Loucy (cell line): ENCODE data around the gene CIB4.

Experiments
- H2AFZ ChIP-seq: fragments of 200-600 bp; sonication (generic); 2 replicates; pipeline ENCODE4 v1.6.0; 2016; ENCODE audit warnings: antibody characterized with exemption, mild to moderate bottlenecking, low read length, moderate library complexity
- H3F3A ChIP-seq: fragments of 200-600 bp; 2 replicates; pipeline ENCODE4 v1.6.0; 2016; ENCODE audit warnings: antibody characterized with exemption, low read depth, mild to moderate bottlenecking
- H3K27me3 ChIP-seq: fragments of 200-600 bp; sonication (generic); 2 replicates; pipeline ENCODE4 v1.6.1; 2014; ENCODE audit warnings: low read length, mild to moderate bottlenecking; ENCODE audit not compliant: insufficient read depth, poor library complexity, severe bottlenecking
- H3K36me3 ChIP-seq: fragments of 200-600 bp; sonication (generic); 2 replicates; pipeline ENCODE4 v1.6.1; 2016; ENCODE audit warnings: low read length; ENCODE audit not compliant: insufficient read depth
- H3K4me1 ChIP-seq: fragments of 200-600 bp; sonication (generic); 2 replicates; pipeline ENCODE4 v1.5.1; 2014; ENCODE audit warnings: low read length, mild to moderate bottlenecking; ENCODE audit not compliant: insufficient read depth, poor library complexity, severe bottlenecking
- H3K4me2 ChIP-seq: fragments of 200-600 bp; sonication (generic); 2 replicates; pipeline ENCODE4 v1.6.0; 2014; ENCODE audit warnings: antibody characterized with exemption, low read length, low read depth, mild to moderate bottlenecking; ENCODE audit not compliant: poor library complexity, severe bottlenecking
- H3K4me3 ChIP-seq: fragments of 200-600 bp; sonication (generic); 2 replicates; pipeline ENCODE4 v1.5.1; 2014; ENCODE audit warnings: low read length, mild to moderate bottlenecking, mixed read lengths; ENCODE audit not compliant: poor library complexity, severe bottlenecking
- H3K79me2 ChIP-seq: fragments of 200-600 bp; sonication (generic); 2 replicates; pipeline ENCODE4 v1.6.1; 2014; ENCODE audit warnings: low read length; ENCODE audit not compliant: insufficient read depth
- H3K9ac ChIP-seq: fragments of 200-600 bp; sonication (generic); 2 replicates; pipeline ENCODE4 v1.6.0; 2014; ENCODE audit warnings: mild to moderate bottlenecking, low read depth, low read length, moderate library complexity; ENCODE audit not compliant: poor library complexity, severe bottlenecking
- H3K9me2 ChIP-seq: fragments of 200-600 bp; sonication (generic); replicated peaks from 2 replicates; pipeline ENCODE4 v1.6.1; 2016; ENCODE audit warnings: low read depth, low read length, mixed read lengths
- H3K9me3 ChIP-seq: fragments of 200-600 bp; sonication (generic); 2 replicates; pipeline ENCODE4 v1.6.1; 2014; ENCODE audit warnings: mild to moderate bottlenecking, antibody characterized with exemption, low read length, low read depth; ENCODE audit not compliant: insufficient read depth
- H4K20me1 ChIP-seq: fragments of 200-600 bp; sonication (generic); 2 replicates; pipeline ENCODE4 v1.6.0; 2014; ENCODE audit warnings: antibody characterized with exemption, low read length, mild to moderate bottlenecking; ENCODE audit not compliant: insufficient read depth, poor library complexity, severe bottlenecking
- CTCF ChIP-seq: fragments of 200-600 bp; sonication (generic); conservative IDR thresholded peaks from 2 replicates; pipeline ENCODE4 v1.5.1; 2014; ENCODE audit warnings: mild to moderate bottlenecking, antibody characterized with exemption, low read length
- EZH2phosphoT487 ChIP-seq: fragments of 200-600 bp; IDR thresholded peaks from 2 replicates; pipeline ENCODE4 v1.6.1; 2018; ENCODE audit warnings: antibody characterized with exemption, mild to moderate bottlenecking, moderate library complexity, borderline replicate concordance

Gene CIB4

DNA sequence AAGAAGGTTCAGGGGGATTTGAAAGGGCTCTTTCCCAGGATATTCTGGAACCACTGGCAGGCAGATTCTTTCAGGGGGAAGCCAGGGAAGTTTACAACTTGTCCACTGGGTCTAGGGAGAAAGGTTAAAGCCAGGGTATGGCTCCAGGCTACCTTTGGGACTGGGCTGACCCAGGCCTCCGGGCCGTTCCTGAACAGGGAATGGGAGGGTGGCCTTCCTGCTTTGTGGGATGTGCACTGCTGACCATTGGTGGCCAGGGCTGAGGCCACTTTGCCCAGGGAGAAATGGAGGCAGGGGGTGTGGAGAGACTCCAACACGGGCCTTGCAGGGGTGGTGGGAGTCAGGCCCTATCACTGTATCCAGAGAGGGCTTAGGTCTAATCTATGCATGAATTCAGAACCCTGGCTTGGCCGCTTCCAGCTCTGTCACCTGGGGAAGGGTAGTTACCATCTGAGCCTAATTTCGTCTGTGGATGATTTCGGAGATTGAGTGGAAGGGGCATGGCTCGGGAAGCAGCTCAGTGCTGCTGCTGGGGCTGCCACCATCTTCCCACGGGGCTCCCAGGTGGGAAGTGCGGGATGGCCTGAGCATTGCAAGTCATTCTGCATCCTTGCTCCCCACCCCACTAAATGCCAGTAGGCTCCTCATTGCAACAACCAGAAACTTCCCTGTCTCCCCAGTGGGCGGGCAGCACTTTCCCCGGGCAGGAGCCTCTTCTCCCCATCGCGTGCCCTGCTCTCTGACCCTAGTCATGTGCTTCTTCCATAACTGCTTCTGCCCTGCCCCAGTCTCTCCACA is 106.1 kb downstream of the CIB4 start:
- TF ChIP-seq CTCF (no peak), EZH2phosphoT487 (no peak)
- Histone ChIP-seq H3K27me3 (no peaks in the 10 kb centered on the region), H2AFZ (no peak overlapping the region), H3K9me2 (no peaks in the 10 kb centered on the region), H3K9me3 (no peaks in the 10 kb centered on the region), H3K4me3 (no peak overlapping the region), H3K9ac (no peak overlapping the region), H4K20me1 (no peaks in the 10 kb centered on the region), H3K36me3 (no peaks in the 10 kb centered on the region), H3K79me2 (no peaks in the 10 kb centered on the region), H3K4me2 (no peak overlapping the region), H3F3A (no peaks in the 10 kb centered on the region), H3K4me1 (no peaks in the 10 kb centered on the region)

- no peak overlapping the region for H3K9ac ChIP-seq
- H3K4me3 ChIP-seq: no peak overlapping the region
- no peak overlapping the region for H2AFZ ChIP-seq
- no peaks in the 10 kb centered on the region for H3F3A ChIP-seq
- no peaks in the 10 kb centered on the region for H3K79me2 ChIP-seq
- no peaks in the 10 kb centered on the region for H3K4me1 ChIP-seq
- H3K9me3 ChIP-seq: no peaks in the 10 kb centered on the region
- TF ChIP-seq CTCF: no peak
- no peak for TF ChIP-seq EZH2phosphoT487
- no peaks in the 10 kb centered on the region for H3K36me3 ChIP-seq
- H3K4me2 ChIP-seq: no peak overlapping the region
- no peaks in the 10 kb centered on the region for H4K20me1 ChIP-seq
- no peaks in the 10 kb centered on the region for H3K27me3 ChIP-seq
- no peaks in the 10 kb centered on the region for H3K9me2 ChIP-seq
Measured at GRCh38 chr2:26534098-26534864, 106.9 kb downstream of the CIB4 start.

DNA sequence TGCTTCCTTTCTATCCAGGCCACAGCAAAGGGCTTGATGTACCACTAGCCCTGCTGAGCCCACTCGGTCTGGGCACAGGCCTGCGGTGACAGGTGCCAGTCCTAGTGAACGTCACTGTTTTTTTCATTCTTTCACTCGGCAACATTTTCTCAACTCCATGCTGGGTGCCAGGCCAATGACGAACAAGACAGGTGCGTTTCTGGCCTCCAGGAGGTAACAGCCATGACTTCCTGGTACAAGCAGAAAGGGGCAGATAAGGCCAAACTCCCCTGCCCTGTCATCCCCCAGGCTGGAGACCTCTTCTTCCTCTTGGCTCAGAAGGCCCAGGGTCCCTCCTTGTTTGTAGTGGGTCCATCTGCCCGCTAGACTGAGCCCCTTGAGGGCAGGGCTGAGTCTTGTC is 107.5 kb downstream of the CIB4 start:
- no peak overlapping the region for H3K4me3 ChIP-seq
- no peak overlapping the region for H3K4me2 ChIP-seq
- H4K20me1 ChIP-seq: no peaks in the 10 kb centered on the region
- no peak overlapping the region for H2AFZ ChIP-seq
- no peaks in the 10 kb centered on the region for H3K9me3 ChIP-seq
- H3K79me2 ChIP-seq: no peaks in the 10 kb centered on the region
- H3K27me3 ChIP-seq: no peaks in the 10 kb centered on the region
- TF ChIP-seq CTCF (no peak), EZH2phosphoT487 (no peak)
- H3F3A ChIP-seq: no peaks in the 10 kb centered on the region
- no peaks in the 10 kb centered on the region for H3K9me2 ChIP-seq
- H3K9ac ChIP-seq: no peak overlapping the region
- no peaks in the 10 kb centered on the region for H3K36me3 ChIP-seq
- H3K4me1 ChIP-seq: no peaks in the 10 kb centered on the region
